Upper lobe of left lung (tissue), 6 donors: ENCODE measurements around the gene SYNGAP1. TPM values are rescaled to one million over a fixed set of nuclear protein-coding genes. Genes with fewer than 3 reads are reported as not detected.
A peak's percentile ranks its signal among the peaks of the same experiment; 100 is the strongest.
"Not testable (repeated sequence)": the region's sequence is repeated elsewhere in the genome, so short reads cannot be mapped to it uniquely, and the experiment has no call there.

ENCODE experiments used
- ATAC-seq, 2 donors: fragments of 200-7000 bp; cut with Tn5 transposase; one replicate each; pipeline ENCODE4 v1.9.1; 2022; ENCODE audit warnings: mild to moderate bottlenecking in 2 of 2, moderate library complexity in 2 of 2; ENCODE audit not compliant: low FRiP score in 2 of 2
- DNase-seq, 2 donors: peaks; one replicate each; pipeline ENCODE4 v3.0.0-alpha.2; 2019 to 2020
- H3K27ac ChIP-seq, 4 donors: fragments of 200-600 bp; sonication (generic); one replicate each; pipeline ENCODE4 v1.5.1; 2016 to 2019
- H3K27me3 ChIP-seq, 4 donors: fragments of 200-600 bp; sonication (generic); one replicate each; pipeline ENCODE4 v1.5.1; 2017 to 2019
- H3K36me3 ChIP-seq, 4 donors: fragments of 200-600 bp; sonication (generic); one replicate each; pipeline ENCODE4 v1.5.1; 2016 to 2019
- H3K4me1 ChIP-seq, 4 donors: fragments of 200-600 bp; sonication (generic); one replicate each; pipeline ENCODE4 v1.5.1; 2018 to 2019
- H3K4me3 ChIP-seq, 4 donors: fragments of 200-600 bp; sonication (generic); one replicate each; pipeline ENCODE4 v1.5.1; 2017 to 2019; ENCODE audit warnings: mild to moderate bottlenecking in 2 of 4, moderate library complexity in 1 of 4
- H3K9me3 ChIP-seq, 4 donors: fragments of 200-600 bp; sonication (generic); one replicate each; pipeline ENCODE4 v1.5.1; 2018 to 2019
- CTCF ChIP-seq, 6 experiments: fragments of 450-650 bp in 4 of 6; fragments of 200-600 bp in 2 of 6; sonication (generic) in 2 of 6; IDR thresholded peaks; one replicate each; pipeline ENCODE4 v1.5.1; 2016 to 2019; ENCODE audit warnings: antibody characterized with exemption in 6 of 6
- EP300 ChIP-seq, 4 donors: sonication (generic); formaldehyde crosslinking; IDR thresholded peaks; one replicate each; pipeline ENCODE4 v1.5.1; 2017; ENCODE audit warnings: antibody characterized with exemption in 4 of 4, control low read depth in 2 of 4
- POLR2A ChIP-seq, 4 donors: fragments of 450-650 bp; IDR thresholded peaks; one replicate each; pipeline ENCODE4 v1.5.1; 2016 to 2017; ENCODE audit warnings: antibody characterized with exemption in 4 of 4, mild to moderate bottlenecking in 2 of 4
- POLR2AphosphoS5 ChIP-seq, 2 donors: sonication (generic); formaldehyde crosslinking; IDR thresholded peaks; one replicate each; pipeline ENCODE4 v1.5.1; 2017; ENCODE audit warnings: antibody characterized with exemption in 2 of 2
- WGBS, 2 donors: methylation state at CpG; one replicate each; pipeline ENCODE4 v1.1.5; 2017 to 2018; 5-methylcytosine and 5-hydroxymethylcytosine counted together
- total RNA-seq, 6 donors: library from RNA; depleted of rRNA in 4 of 6; stranded (reverse); fragments of >200 nt in 4 of 6; gene quantifications; one replicate each; pipeline versions ENCODE4 v1.1.0 to v1.2.1, GENCODE V29; 2016 to 2021
- donor health status: DM: no; HTN: no; CAD: no; lungs with moderate emphysema.
- donor health status: DM: no; HTN: yes; CAD: no; lungs with severe emphysema.

Gene SYNGAP1
- 10 to 100 TPM in 5 of 6 donors, 1 to 10 TPM in 1; 8.2 to 57.6 (median 19.5) TPM for total RNA-seq

DNA sequence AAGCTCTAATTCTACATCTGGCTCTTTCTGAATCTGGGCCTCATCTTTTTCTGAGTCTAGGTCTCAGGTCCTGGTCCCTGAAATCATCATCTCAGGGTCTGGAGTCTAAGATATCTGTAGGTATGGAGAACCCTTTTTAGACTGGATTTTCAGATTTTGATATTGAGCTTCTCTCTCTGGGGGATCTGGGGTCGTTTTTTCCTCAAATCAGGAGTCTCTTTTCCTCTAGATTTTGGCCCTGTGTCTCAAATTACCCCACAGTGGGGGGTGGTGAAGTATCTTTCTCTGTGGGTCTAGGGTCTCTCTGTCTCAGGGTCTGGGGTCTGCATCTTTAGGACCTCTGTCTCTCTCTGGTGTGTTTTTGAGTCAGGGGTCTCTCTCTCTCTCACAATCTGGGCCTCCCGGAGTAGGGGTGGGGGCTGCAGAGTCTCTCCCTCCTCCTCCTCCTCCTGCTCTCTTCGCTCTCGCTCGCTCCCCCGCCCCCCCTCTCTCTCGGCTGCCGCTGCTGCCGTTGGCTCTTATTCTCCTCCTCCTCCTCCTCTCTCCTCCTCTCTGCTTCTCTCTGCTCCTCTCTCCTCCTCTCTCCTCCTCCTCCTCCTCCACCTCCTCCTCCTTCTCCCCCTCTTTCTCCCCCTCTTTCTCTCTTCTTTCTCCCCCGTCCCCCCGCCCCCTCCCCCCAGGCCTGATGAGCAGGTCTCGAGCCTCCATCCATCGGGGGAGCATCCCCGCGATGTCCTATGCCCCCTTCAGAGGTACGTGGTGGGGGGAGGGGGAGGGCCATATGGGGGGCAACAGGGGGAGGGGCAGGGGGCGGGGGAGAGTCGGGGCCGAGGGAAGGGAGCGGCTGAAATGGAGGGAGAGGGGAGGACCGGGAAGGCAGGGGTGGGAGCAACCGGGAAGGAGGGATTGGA lies at the start of gene SYNGAP1:
Gene SYNGAP1, plus strand, starts transcription at position 486 of the 911 bp plus-strand sequence. Its CDS starts 200 bp downstream, at position 686.
- Histone ChIP-seq H3K27me3 (no peaks in the 10 kb centered on the region), H3K27ac (peak within 1 kb of the TSS; percentile 84 to 96 (median 94)), H3K4me3 (peak within 1 kb of the TSS in 3 of 4 donors; percentile 24 to 31 (median 31)), H3K9me3 (no peaks in the 10 kb centered on the region), H3K36me3 (peaks cover 3 to 16% (median 13%) of the 10 kb centered on the region in 4 donors), H3K4me1 (peaks cover 30 to 50% (median 41%) of the 10 kb centered on the region in 4 donors)
- DNase-seq (peak in 1 of 2 donors; percentile 82), ATAC-seq (peak in 1 of 2 donors; percentile 43)
- TF ChIP-seq CTCF (IDR thresholded peaks at IDR 0.05) (no peak), EP300 (IDR thresholded peaks at IDR 0.05) (no peak)
- 6 to 9% methylated on average over 12 to 22 of the region's 22 CpGs for WGBS, 2 donors

- WGBS, 2 donors: 84 to 86% methylated on average over 8 of the region's 8 CpGs
- not testable (repeated sequence) for H3K9me3 ChIP-seq, H3K27ac ChIP-seq, H3K4me3 ChIP-seq, H3K36me3 ChIP-seq, H3K27me3 ChIP-seq, ATAC-seq
- H3K4me1 ChIP-seq: peaks cover 23 to 35% (median 27%) of the 10 kb centered on the region in 4 donors
- peak in 1 of 2 donors; percentile 41 for DNase-seq
Measured at GRCh38 chr6:33371901-33372300, 48.0 kb upstream of the SYNGAP1 start.

- TF ChIP-seq EP300 (IDR thresholded peaks at IDR 0.05) (no peak), POLR2A (IDR thresholded peaks at IDR 0.05) (no peak), CTCF (IDR thresholded peaks at IDR 0.05) (no peak), POLR2AphosphoS5 (IDR thresholded peaks at IDR 0.05) (no peak)
- H3K27ac ChIP-seq: no peak overlapping the region
- H3K36me3 ChIP-seq: no peaks in the 10 kb centered on the region
- peaks cover 23 to 35% (median 27%) of the 10 kb centered on the region in 4 donors for H3K4me1 ChIP-seq
- no peaks in the 10 kb centered on the region for H3K27me3 ChIP-seq
- ATAC-seq (no peak), DNase-seq (no peak)
- no peaks in the 10 kb centered on the region for H3K9me3 ChIP-seq
- WGBS, 2 donors: 48 to 56% methylated on average over 5 of the region's 5 CpGs
- H3K4me3 ChIP-seq: no peak overlapping the region
Measured at GRCh38 chr6:33372526-33373123, 47.2 kb upstream of the SYNGAP1 start.

DNA sequence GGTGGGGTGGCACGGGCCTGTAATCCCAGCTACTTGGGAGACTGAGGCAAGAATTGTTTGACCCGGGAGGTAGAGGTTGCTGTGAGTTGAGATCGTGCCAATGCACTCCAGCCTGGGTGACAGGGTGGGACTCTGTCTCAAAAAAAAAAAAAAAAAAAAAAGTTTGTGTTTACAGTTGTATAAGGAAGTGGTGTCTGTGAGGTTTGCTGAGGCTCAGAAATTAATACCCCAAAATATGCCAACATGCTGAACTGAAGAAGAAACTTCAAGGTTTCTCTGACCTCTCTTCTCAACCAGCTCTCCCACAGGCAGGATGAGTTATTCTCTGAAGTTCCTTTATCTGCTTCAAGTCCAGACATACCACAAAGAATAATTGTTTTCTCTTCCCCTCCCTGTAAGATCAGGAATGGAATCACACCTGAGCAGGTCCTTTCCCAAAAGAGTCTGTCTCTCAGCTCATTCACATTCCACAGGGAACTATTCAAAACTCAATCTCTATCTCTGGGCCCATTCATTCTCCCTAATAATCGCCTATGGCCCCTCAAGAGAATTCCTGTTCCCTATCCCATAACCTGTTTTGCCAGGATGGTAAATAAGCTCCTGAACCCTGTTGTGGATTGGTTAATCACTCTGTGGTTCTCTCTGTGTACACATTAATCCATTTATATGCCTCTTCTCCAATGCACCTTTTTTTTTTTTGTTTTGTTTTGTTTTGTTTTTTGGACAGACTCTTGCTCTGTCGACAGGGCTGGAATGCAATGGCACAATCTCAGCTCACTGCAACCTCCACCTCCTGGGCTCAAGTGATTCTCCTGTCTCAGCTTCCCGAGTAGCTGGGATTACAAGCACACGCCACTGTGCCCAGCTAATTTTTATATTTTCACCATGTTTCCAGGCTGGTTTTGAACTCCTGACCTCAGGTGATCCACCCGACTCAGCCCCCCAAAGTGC lies 45.6 kb upstream of the SYNGAP1 start:
- 52 to 56% methylated on average over 8 of the region's 8 CpGs for WGBS, 2 donors
- Histone ChIP-seq H3K4me3 (no peak overlapping the region), H3K36me3 (no peaks in the 10 kb centered on the region), H3K9me3 (no peaks in the 10 kb centered on the region), H3K27ac (peak overlapping the region; percentile 28 to 85 (median 64)), H3K4me1 (peaks cover 23 to 35% (median 27%) of the 10 kb centered on the region in 4 donors), H3K27me3 (no peaks in the 10 kb centered on the region)
- ATAC-seq (peak in 1 of 2 donors; percentile 4), DNase-seq (no peak)
- TF ChIP-seq POLR2AphosphoS5 (IDR thresholded peaks at IDR 0.05) (no peak), CTCF (IDR thresholded peaks at IDR 0.05) (no peak), EP300 (IDR thresholded peaks at IDR 0.05) (no peak), POLR2A (IDR thresholded peaks at IDR 0.05) (no peak)
